NCI-H2227 (cell line): Measurements from ENCODE around the gene PDXK.
A peak's percentile ranks its signal among the peaks of the same experiment; 100 is the strongest.

ENCODE experiments used
- DNase-seq: peaks from one replicate; lab custom pipeline; 2025; ENCODE audit not compliant: unreplicated experiment; lab: John Stamatoyannopoulos, UW

The PDXK gene

GRCh38 chr21:43762303-43763128, 43.6 kb downstream of the PDXK start:
- no peak for DNase-seq

GRCh38 chr21:43763901-43764523, 45.1 kb downstream of the PDXK start:
- no peak for DNase-seq

DNA sequence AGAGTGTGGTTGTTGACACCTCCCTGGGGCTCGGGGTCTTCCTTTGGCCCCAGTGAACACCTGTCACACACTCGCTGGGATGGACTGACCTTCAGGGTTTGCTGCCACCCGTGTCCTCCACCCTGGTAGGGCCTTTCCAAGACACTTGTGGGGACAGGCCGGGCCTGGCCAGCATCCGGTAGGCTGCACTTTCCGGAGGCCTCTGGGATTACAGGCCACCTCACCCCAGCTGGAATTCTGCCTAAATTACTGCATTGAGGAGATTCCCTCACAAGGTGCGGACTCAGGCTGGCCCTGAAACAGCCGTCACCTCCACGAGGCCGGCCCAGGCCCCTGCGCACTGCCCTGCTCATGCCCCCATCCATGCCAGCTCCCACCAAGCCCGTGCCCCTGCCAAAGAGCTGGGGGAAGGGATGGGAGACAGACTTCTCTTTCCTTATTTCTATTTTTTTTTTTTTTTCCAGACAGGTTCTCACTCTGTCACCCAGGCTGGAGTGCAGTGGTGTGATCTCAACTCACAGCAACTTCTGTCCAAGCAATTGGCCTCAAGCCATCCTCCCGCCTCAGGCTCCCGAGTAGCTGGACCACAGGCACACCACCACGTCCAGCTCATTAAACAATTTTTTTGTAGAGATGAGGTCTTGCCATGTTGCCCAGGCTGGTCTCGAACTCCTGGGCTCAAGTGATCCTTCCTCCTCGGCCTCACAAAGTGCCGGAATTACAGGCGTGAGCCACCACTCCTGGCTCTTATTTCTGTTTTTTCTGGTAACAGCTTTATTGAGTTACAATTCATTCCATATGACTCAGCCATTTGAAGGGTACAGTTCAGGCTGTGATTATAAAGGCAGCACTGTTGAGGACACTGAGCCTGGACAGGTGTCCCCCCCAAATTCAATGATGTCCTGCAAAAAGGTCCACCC, 45.9 kb downstream of the PDXK start:
- no peak for DNase-seq

GRCh38 chr21:43766734-43767497, 48.0 kb downstream of the PDXK start:
- DNase-seq: no peak

GRCh38 chr21:43767498-43767983, 48.6 kb downstream of the PDXK start:
- no peak for DNase-seq

DNA sequence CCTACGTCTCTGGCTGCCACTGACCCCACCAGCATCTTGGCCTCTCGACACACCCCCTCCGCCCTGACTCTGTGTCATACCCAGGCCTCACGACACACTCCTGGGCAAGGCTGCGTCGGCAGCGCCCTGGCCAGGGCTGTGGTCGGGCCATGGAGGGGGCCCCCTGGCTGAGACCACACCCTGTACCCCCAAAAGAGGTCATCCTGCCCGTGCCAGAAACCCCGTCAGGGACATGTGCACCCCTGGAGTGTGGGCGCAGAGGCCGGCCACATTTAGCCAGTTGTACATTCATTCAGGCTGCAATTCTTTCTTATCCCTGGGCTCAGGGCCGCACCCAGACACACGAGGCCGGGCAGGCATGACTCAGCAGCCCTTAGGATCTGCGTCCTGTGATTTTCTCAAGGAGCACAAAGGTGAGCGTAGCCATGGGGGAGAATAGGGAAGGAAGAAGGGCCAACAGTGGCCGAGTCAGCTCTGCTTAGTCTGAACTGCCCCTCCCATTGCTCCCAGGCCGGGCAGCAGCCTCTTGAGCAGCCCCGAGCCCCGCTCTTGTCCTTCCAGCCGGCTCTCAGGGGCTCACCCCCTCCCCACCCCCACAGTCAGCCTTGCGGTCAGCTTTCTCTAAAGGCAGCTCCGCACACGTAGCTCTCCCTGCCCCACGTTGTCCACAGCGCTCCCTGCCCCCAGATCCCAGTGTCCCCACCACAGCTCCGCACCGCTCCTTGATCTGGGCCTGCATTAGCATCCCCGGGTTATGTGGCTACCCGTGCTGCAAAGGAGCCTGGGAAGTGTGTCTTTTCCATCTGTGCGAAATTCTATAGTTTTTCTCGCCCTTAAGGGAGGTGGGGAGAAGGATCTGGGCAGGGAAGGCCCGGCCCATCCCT, 49.3 kb downstream of the PDXK start:
- peak; percentile 39 for DNase-seq

GRCh38 chr21:43768868-43769167, 49.9 kb downstream of the PDXK start:
- DNase-seq: no peak

GRCh38 chr21:43769325-43769958, 50.5 kb downstream of the PDXK start:
- no peak for DNase-seq

GRCh38 chr21:43770066-43770655, 51.2 kb downstream of the PDXK start:
- no peak for DNase-seq

DNA sequence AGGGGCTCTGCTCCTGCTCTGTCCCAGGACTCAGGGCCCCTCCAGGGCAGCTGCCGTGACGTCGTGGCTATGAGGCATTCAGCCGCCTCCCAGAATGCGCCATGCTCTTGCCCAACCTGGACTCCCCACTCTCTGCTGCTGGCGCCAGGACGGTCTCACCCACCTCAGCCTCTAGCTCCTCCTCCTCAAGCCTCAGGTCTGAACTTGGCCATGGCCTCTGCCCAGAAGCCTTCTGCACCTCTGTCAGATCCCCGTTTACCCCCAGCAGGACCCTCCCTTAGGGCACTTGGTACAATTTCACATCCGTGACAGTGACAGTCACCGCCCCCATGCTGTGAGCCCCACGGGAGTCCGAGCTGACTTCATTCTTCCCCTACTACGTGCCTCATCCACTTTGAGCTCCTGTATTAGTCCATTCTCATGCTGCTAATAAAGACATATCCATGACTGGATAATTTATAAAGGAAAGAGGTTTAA, 52.3 kb downstream of the PDXK start:
- DNase-seq: no peak

DNA sequence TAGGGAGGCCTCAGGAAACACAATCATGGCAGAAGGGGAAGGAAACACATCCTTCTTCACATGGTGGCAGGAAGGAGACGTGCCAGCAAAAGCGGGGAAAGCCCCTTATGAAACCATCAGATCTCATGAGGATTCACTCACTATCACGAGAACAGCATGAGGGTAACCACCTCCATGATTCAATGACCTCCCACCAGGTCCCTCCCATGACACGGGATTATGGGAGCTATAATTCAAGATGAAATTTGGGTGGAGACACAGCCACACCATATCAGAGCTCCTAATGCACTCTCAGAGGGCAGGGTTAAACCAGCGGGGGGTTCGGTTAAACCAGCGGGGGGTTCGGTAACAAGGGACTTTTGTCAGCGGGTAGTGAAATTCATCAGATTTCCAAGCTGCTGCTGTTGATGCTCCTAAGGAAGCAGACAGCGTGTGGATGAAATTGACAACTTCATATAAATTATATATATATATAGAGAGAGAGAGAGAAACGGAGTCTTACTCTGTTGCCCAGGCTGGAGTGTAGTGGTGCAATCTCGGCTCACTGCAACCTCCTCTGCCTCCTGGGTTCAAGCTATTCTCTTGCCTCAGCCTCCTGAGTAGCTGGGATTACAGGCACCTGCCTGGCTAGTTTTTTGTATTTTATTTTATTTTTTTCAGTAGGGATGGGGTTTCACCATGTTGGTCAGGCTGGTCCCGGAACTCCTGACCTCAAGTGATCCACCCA, 52.9 kb downstream of the PDXK start:
- no peak for DNase-seq

DNA sequence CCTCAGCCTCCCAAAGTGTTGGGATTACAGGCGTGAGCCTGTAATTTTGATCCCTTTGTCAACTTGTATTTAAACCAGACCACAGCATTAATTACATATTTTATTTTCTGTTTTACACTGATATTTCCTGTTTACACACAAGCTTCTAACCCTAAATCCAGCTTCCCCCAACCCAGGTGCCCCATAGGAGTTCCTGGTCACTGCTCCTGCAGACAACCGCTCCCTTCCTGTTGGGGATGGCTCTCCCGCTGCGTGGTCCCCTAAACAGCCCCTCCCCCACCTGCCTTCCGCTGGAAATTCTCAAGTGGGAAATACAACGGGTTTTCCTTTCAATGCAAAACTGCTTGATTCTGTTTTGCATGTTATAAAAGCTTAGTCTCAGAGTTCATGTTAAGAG, 53.5 kb downstream of the PDXK start:
- DNase-seq: no peak

- DNase-seq: no peak
Observed at GRCh38 chr21:43774163-43774562, 55.2 kb downstream of the PDXK start.

- no peak for DNase-seq
Observed at GRCh38 chr21:43775190-43775589, 56.3 kb downstream of the PDXK start.

- DNase-seq: peak; percentile 92
Observed at GRCh38 chr21:43775795-43776430, 57.0 kb downstream of the PDXK start, which contains the start of gene CSTB. Gene CSTB, minus strand, starts transcription at chr21:43776308. Its CDS starts 39 bp downstream, at chr21:43776269.

DNA sequence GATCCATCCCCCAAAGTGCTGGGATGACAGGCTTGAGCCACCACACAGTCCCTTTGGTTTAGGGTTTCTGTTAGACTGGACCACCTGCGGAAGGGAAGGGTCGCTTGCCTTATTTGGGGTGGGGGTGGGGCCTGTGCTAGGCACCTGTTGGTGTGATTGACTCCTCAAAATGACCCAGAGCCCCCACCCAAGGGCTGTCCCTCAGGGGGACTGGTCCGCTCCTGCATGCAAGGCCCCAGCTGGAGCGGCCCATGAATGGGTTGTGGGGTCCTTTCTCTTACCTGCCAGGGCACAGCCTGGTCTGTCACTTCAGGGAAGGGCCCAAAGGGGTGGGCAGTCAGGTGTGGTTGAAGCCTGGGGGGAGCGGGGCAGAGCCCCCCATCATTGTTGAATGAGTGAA, 59.0 kb downstream of the PDXK start:
- no peak for DNase-seq

GRCh38 chr21:43778469-43779335, 59.8 kb downstream of the PDXK start:
- no peak for DNase-seq
